Spinal cord (tissue), 10 donors: Measurements from ENCODE around the gene PPP1R15B. TPM values are rescaled to one million over a fixed set of nuclear protein-coding genes. Genes with fewer than 3 reads are reported as not detected.

ENCODE experiments used
- DNase-seq, 6 donors: peaks; one replicate each; pipeline versions ENCODE4 v3.0.0 to v3.0.0-alpha.2; 2013 to 2015; ENCODE audit warnings: low spot score in 6 of 6, low read depth in 4 of 6
- H3K27ac ChIP-seq: one replicate; pipeline ENCODE4 v1.5.1; 2013; ENCODE audit warnings: low read depth, low read length, control low read depth
- H3K27me3 ChIP-seq: one replicate; pipeline ENCODE4 v1.6.1; 2013; ENCODE audit warnings: low read length; ENCODE audit not compliant: control insufficient read depth, insufficient read depth
- H3K36me3 ChIP-seq: one replicate; pipeline ENCODE4 v1.6.1; 2013; ENCODE audit warnings: low read length; ENCODE audit not compliant: control insufficient read depth, insufficient read depth
- H3K4me1 ChIP-seq: one replicate; pipeline ENCODE4 v1.6.1; 2013; ENCODE audit warnings: low read length; ENCODE audit not compliant: control insufficient read depth, insufficient read depth
- H3K4me3 ChIP-seq: one replicate; pipeline ENCODE4 v1.5.1; 2013; ENCODE audit warnings: low read depth, low read length, control low read depth
- H3K9me3 ChIP-seq: one replicate; pipeline ENCODE4 v1.6.1; 2013; ENCODE audit warnings: low read length; ENCODE audit not compliant: control insufficient read depth, insufficient read depth
- WGBS: methylation state at CpG from one replicate; pipeline ENCODE4 v1.1.5; 2013; ENCODE audit warnings: missing lambda C conversion rate; ENCODE audit not compliant: insufficient coverage; 5-methylcytosine and 5-hydroxymethylcytosine counted together
- polyA plus RNA-seq, 2 donors: library from polyadenylated mRNA; unstranded; fragments of 120-200 nt; gene quantifications; one replicate each; pipeline ENCODE4 v1.2.1, GENCODE V29; 2013; ENCODE audit not compliant: insufficient read length in 2 of 2
- total RNA-seq, 2 donors: library from RNA; depleted of rRNA in 1 of 2; stranded (reverse); fragments of 120-200 nt in 1 of 2; fragments of >200 nt in 1 of 2; gene quantifications; one replicate each; pipeline versions ENCODE4 v1.2.3 to v1.2.4, GENCODE V29; 2013 to 2014
- donor health status: healthy.

Gene PPP1R15B
- total and polyA plus RNA-seq, 4 donors, result 31.4 to 51.4 (median 36.0) TPM

- no peak for DNase-seq
- Histone ChIP-seq H3K9me3 (no peaks in the 10 kb centered on the region), H3K27me3 (no peaks in the 10 kb centered on the region), H3K4me1 (no peaks in the 10 kb centered on the region), H3K36me3 (no peaks in the 10 kb centered on the region), H3K4me3 (no peak overlapping the region), H3K27ac (no peak overlapping the region)
Measured at GRCh38 chr1:204391629-204392028, 20.0 kb downstream of the PPP1R15B start.

GRCh38 chr1:204390751-204391466 is 20.7 kb downstream of the PPP1R15B start:
- Histone ChIP-seq H3K27ac (no peak overlapping the region), H3K9me3 (no peaks in the 10 kb centered on the region), H3K4me3 (no peak overlapping the region), H3K27me3 (no peaks in the 10 kb centered on the region), H3K4me1 (no peaks in the 10 kb centered on the region), H3K36me3 (no peaks in the 10 kb centered on the region)
- DNase-seq, result no peak
- WGBS, result 100% methylated on average over 1 of the region's 4 CpGs

- no peak overlapping the region for H3K27ac ChIP-seq
- no peaks in the 10 kb centered on the region for H3K36me3 ChIP-seq
- 85% methylated on average over 2 of the region's 2 CpGs for WGBS
Measured at GRCh38 chr1:204385727-204386126, 25.9 kb downstream of the PPP1R15B start.

GRCh38 chr1:204384636-204385352 is 26.8 kb downstream of the PPP1R15B start:
- 60% methylated on average over 7 of the region's 7 CpGs for WGBS

More at GRCh38 chr1:204385727-204386126, 25.9 kb downstream of the PPP1R15B start:
- Histone ChIP-seq H3K4me3 (no peak overlapping the region), H3K4me1 (peaks cover 7% of the 10 kb centered on the region), H3K9me3 (no peaks in the 10 kb centered on the region), H3K27me3 (no peaks in the 10 kb centered on the region)
- no peak for DNase-seq

GRCh38 chr1:204383163-204383904 is 28.3 kb downstream of the PPP1R15B start:
- 77% methylated on average over 4 of the region's 5 CpGs for WGBS
- Histone ChIP-seq H3K9me3 (no peaks in the 10 kb centered on the region), H3K4me3 (no peak overlapping the region), H3K27me3 (peaks cover 16% of the 10 kb centered on the region), H3K36me3 (no peaks in the 10 kb centered on the region), H3K27ac (no peak overlapping the region), H3K4me1 (peaks cover 8% of the 10 kb centered on the region)
- no peak for DNase-seq

More at GRCh38 chr1:204384636-204385352, 26.8 kb downstream of the PPP1R15B start:
- Histone ChIP-seq H3K9me3 (no peaks in the 10 kb centered on the region), H3K27ac (peak overlapping the region; percentile 36), H3K27me3 (peaks cover 6% of the 10 kb centered on the region), H3K4me3 (no peak overlapping the region), H3K36me3 (no peaks in the 10 kb centered on the region), H3K4me1 (peaks cover 7% of the 10 kb centered on the region)
- DNase-seq, result peak in 3 of 6 donors; percentile 59 to 94 (median 76)

- Histone ChIP-seq H3K9me3 (no peaks in the 10 kb centered on the region), H3K27me3 (peaks cover 23% of the 10 kb centered on the region), H3K36me3 (no peaks in the 10 kb centered on the region), H3K27ac (no peak overlapping the region), H3K4me3 (no peak overlapping the region), H3K4me1 (peaks cover 15% of the 10 kb centered on the region)
- 100% methylated on average over 1 of the region's 2 CpGs for WGBS
- DNase-seq, result no peak
Measured at GRCh38 chr1:204382714-204383083, 28.9 kb downstream of the PPP1R15B start.

- Histone ChIP-seq H3K36me3 (no peaks in the 10 kb centered on the region), H3K4me1 (peaks cover 25% of the 10 kb centered on the region), H3K9me3 (no peaks in the 10 kb centered on the region), H3K27ac (no peak overlapping the region), H3K4me3 (no peak overlapping the region), H3K27me3 (peaks cover 39% of the 10 kb centered on the region)
- 64% methylated on average over 3 of the region's 8 CpGs for WGBS
- DNase-seq, result no peak
Measured at GRCh38 chr1:204380293-204380831, 31.3 kb downstream of the PPP1R15B start.

GRCh38 chr1:204377800-204378668 is 33.6 kb downstream of the PPP1R15B start:
- Histone ChIP-seq H3K27me3 (peaks cover 49% of the 10 kb centered on the region), H3K4me1 (peaks cover 18% of the 10 kb centered on the region), H3K27ac (no peak overlapping the region), H3K4me3 (peak overlapping the region; percentile 41), H3K36me3 (no peaks in the 10 kb centered on the region), H3K9me3 (no peaks in the 10 kb centered on the region)
- WGBS, result under 1% methylated on average over 54 of the region's 55 CpGs
- DNase-seq, result peak in 2 of 6 donors; percentile 33 to 46
